Mesenchymal stem cell (in vitro differentiated cells and primary cell): ENCODE measurements around the gene PITPNM3.

Source experiments
- DNase-seq: peaks from one replicate; pipeline ENCODE4 v3.0.0-alpha.2; 2013
- H2AFZ ChIP-seq: one replicate; pipeline ENCODE4 v1.6.1; 2013; ENCODE audit warnings: low read depth, mild to moderate bottlenecking, control low read depth, inconsistent platforms, low read length, moderate library complexity
- H2AK5ac ChIP-seq: 2 replicates; pipeline ENCODE4 v1.6.1; 2013; ENCODE audit warnings: low read length, moderate library complexity, mild to moderate bottlenecking, inconsistent platforms; ENCODE audit not compliant: severe bottlenecking
- H2BK120ac ChIP-seq: one replicate; pipeline ENCODE4 v1.6.1; 2013; ENCODE audit warnings: low read depth, mild to moderate bottlenecking, inconsistent platforms, low read length, moderate library complexity
- H2BK12ac ChIP-seq, 2 experiments: one replicate each; pipeline ENCODE4 v1.6.1; 2013; ENCODE audit warnings: inconsistent platforms in 2 of 2, low read length in 2 of 2, mild to moderate bottlenecking in 2 of 2, moderate library complexity in 2 of 2, control low read depth in 1 of 2
- H2BK15ac ChIP-seq: one replicate; pipeline ENCODE4 v1.6.1; 2013; ENCODE audit warnings: mild to moderate bottlenecking, low read depth, inconsistent platforms; ENCODE audit not compliant: poor library complexity, severe bottlenecking
- H2BK5ac ChIP-seq: 2 replicates; pipeline ENCODE4 v1.6.1; 2013; ENCODE audit warnings: low read depth, mild to moderate bottlenecking, low read length, control low read depth, inconsistent platforms; ENCODE audit not compliant: poor library complexity, severe bottlenecking
- H3K14ac ChIP-seq, 2 experiments: one replicate each; pipeline ENCODE4 v1.6.1; 2013; ENCODE audit warnings: inconsistent platforms in 2 of 2, low read length in 2 of 2, control low read depth in 1 of 2, mild to moderate bottlenecking in 1 of 2, moderate library complexity in 1 of 2
- H3K18ac ChIP-seq, 2 experiments: one replicate each; pipeline ENCODE4 v1.6.1; 2013; ENCODE audit warnings: inconsistent platforms in 2 of 2, low read length in 2 of 2, control low read depth in 1 of 2, low read depth in 1 of 2, mild to moderate bottlenecking in 1 of 2
- H3K23ac ChIP-seq, 2 experiments: one replicate each; pipeline ENCODE4 v1.6.1; 2013; ENCODE audit warnings: inconsistent platforms in 2 of 2, low read length in 2 of 2, mild to moderate bottlenecking in 2 of 2, moderate library complexity in 2 of 2, control low read depth in 1 of 2
- H3K27ac ChIP-seq: 2 replicates; pipeline ENCODE4 v1.5.1; 2013; ENCODE audit warnings: mild to moderate bottlenecking, moderate library complexity, low read length, control low read depth, inconsistent platforms; ENCODE audit not compliant: poor library complexity, severe bottlenecking
- H3K27me3 ChIP-seq, 2 experiments: 2 replicates each; pipeline versions ENCODE4 v1.6.1 to v1.7.0; 2013; ENCODE audit warnings: low read length in 2 of 2, mild to moderate bottlenecking in 2 of 2, moderate library complexity in 2 of 2, control low read depth in 1 of 2, inconsistent platforms in 1 of 2; ENCODE audit not compliant: control insufficient read depth in 1 of 2, insufficient read depth in 1 of 2
- H3K36me3 ChIP-seq, 2 experiments: 2 replicates each; pipeline versions ENCODE4 v1.6.1 to v1.7.0; 2013; ENCODE audit warnings: low read length in 2 of 2, control low read depth in 1 of 2, inconsistent platforms in 1 of 2, low read depth in 1 of 2, mild to moderate bottlenecking in 1 of 2; ENCODE audit not compliant: insufficient read depth in 2 of 2, control insufficient read depth in 1 of 2
- H3K4ac ChIP-seq, 2 experiments: one replicate each; pipeline ENCODE4 v1.6.1; 2013; ENCODE audit warnings: inconsistent platforms in 2 of 2, low read length in 2 of 2, mild to moderate bottlenecking in 2 of 2, moderate library complexity in 2 of 2, control low read depth in 1 of 2, low read depth in 1 of 2
- H3K4me1 ChIP-seq: 2 replicates; pipeline ENCODE4 v1.6.1; 2013; ENCODE audit warnings: low read depth, low read length, control low read depth; ENCODE audit not compliant: control insufficient read depth, insufficient read depth
- H3K4me2 ChIP-seq: 2 replicates; pipeline ENCODE4 v1.6.1; 2013; ENCODE audit warnings: low read length, mild to moderate bottlenecking, inconsistent platforms; ENCODE audit not compliant: poor library complexity, severe bottlenecking
- H3K4me3 ChIP-seq, 2 experiments: 2 replicates each; pipeline versions ENCODE4 v1.5.1 to v1.7.0; 2013; ENCODE audit warnings: low read length in 2 of 2, mild to moderate bottlenecking in 2 of 2, control low read depth in 1 of 2, low read depth in 1 of 2; ENCODE audit not compliant: insufficient read depth in 1 of 2
- H3K79me1 ChIP-seq: replicated peaks from 2 replicates; pipeline ENCODE4 v1.6.1; 2013; ENCODE audit warnings: mild to moderate bottlenecking, control low read depth, low read length, inconsistent platforms; ENCODE audit not compliant: poor library complexity, severe bottlenecking
- H3K9ac ChIP-seq: 2 replicates; pipeline ENCODE4 v1.7.0; 2013; ENCODE audit warnings: mild to moderate bottlenecking, low read length, moderate library complexity
- H3K9me3 ChIP-seq: 2 replicates; pipeline ENCODE4 v1.7.0; 2013; ENCODE audit warnings: mild to moderate bottlenecking, low read length; ENCODE audit not compliant: control insufficient read depth
- H4K8ac ChIP-seq: one replicate; pipeline ENCODE4 v1.6.1; 2013; ENCODE audit warnings: inconsistent platforms, mild to moderate bottlenecking, low read length, moderate library complexity
- H4K91ac ChIP-seq: one replicate; pipeline ENCODE4 v1.6.1; 2013; ENCODE audit warnings: mild to moderate bottlenecking, low read length, inconsistent platforms
- WGBS: methylation state at CpG from one replicate; pipeline ENCODE4 v1.1.7; 2013; ENCODE audit warnings: mixed read lengths; 5-methylcytosine and 5-hydroxymethylcytosine counted together

The PITPNM3 gene

DNA sequence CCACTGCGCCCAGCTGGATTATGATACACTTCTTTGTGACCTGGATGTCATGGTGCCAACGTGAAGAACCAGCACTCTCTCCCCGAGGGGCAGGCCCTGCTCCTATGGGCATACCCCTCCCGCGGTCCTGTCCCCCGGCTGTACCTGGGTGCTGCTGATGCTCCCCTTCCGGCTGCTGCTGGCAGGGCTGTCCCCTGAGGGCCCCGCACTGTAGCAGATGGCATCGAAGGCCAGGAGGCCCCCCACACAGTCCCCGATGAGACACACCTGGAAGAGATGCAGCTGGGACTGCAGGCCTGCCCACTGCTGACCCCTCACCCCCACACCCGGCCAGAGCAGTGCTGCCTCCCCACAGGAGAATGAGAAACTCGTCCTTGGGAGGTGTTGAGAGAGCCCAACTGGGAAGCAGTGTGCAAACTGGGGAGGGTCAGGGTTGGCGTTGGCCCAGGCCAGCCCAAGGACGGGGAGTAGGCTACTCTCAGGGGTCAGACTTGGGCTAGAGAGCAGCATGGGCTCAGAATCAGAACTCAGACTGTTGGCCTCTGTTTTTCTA is 78.4 kb downstream of the PITPNM3 start:
- H4K91ac ChIP-seq, result no peak overlapping the region
- no peak overlapping the region for H2AK5ac ChIP-seq
- H3K4me3 ChIP-seq, result no peak overlapping the region
- H3K9me3 ChIP-seq, result no peaks in the 10 kb centered on the region
- no peak overlapping the region for H2AFZ ChIP-seq
- no peak overlapping the region for H3K23ac ChIP-seq
- no peaks in the 10 kb centered on the region for H3K79me1 ChIP-seq
- H2BK12ac ChIP-seq, result no peak overlapping the region
- peaks cover 2% of the 10 kb centered on the region for H3K4me1 ChIP-seq
- no peak overlapping the region for H3K4me2 ChIP-seq
- no peak for DNase-seq
- H3K14ac ChIP-seq, result no peak overlapping the region
- H3K4ac ChIP-seq, result no peak overlapping the region
- H4K8ac ChIP-seq, result no peak overlapping the region
- H3K36me3 ChIP-seq, result peaks cover 0 to 4% of the 10 kb centered on the region in 2 experiments
- no peak overlapping the region for H3K18ac ChIP-seq
- H2BK15ac ChIP-seq, result no peak overlapping the region
- peaks cover 40 to 41% of the 10 kb centered on the region in 2 experiments for H3K27me3 ChIP-seq
- no peak overlapping the region for H2BK5ac ChIP-seq
- H3K9ac ChIP-seq, result no peak overlapping the region
- H2BK120ac ChIP-seq, result no peak overlapping the region
- 80% methylated on average over 13 of the region's 14 CpGs for WGBS
- H3K27ac ChIP-seq, result no peak overlapping the region

DNA sequence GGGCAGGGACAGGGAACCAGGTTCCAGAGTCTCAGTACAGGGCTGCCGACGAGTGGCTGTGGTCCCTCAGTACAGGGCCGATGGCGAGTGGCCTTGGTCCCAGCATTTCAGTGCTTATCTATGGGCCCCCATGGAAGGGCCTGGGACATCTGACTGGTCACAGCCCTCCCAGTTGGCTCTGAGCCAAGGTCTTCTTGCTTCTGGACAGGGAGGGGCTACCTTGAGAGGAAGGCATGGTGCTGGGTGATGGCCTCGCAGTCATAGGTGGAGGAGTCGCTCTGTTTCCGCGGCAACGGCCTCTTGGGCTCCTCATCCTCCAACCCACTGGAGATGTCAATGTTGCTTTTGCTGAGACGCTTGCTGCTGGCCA is 79.6 kb downstream of the PITPNM3 start:
- no peak for DNase-seq
- peaks cover 13% of the 10 kb centered on the region for H3K4me1 ChIP-seq

GRCh38 chr17:6476076-6476809 is 80.1 kb downstream of the PITPNM3 start:
- Histone ChIP-seq H3K4ac (no peak overlapping the region), H3K27ac (no peak overlapping the region), H2AK5ac (no peak overlapping the region), H3K9me3 (no peaks in the 10 kb centered on the region), H3K4me1 (peaks cover 18% of the 10 kb centered on the region), H3K23ac (no peak overlapping the region), H3K14ac (no peak overlapping the region), H3K27me3 (peaks cover 27 to 29% of the 10 kb centered on the region in 2 experiments), H2BK15ac (no peak overlapping the region), H3K18ac (no peak overlapping the region), H3K4me3 (no peak overlapping the region), H4K91ac (no peak overlapping the region), H3K9ac (no peak overlapping the region), H3K36me3 (peaks cover 0 to 4% of the 10 kb centered on the region in 2 experiments), H2AFZ (no peak overlapping the region), H2BK120ac (no peak overlapping the region), H3K4me2 (no peak overlapping the region), H4K8ac (no peak overlapping the region), H3K79me1 (no peaks in the 10 kb centered on the region), H2BK12ac (no peak overlapping the region), H2BK5ac (no peak overlapping the region)
- 77% methylated on average over 7 of the region's 8 CpGs for WGBS
- no peak for DNase-seq

More for the DNA sequence above, 79.6 kb downstream of the PITPNM3 start:
- Histone ChIP-seq H2AK5ac (no peak overlapping the region), H3K9me3 (no peaks in the 10 kb centered on the region), H3K79me1 (no peaks in the 10 kb centered on the region), H3K36me3 (peaks cover 0 to 4% of the 10 kb centered on the region in 2 experiments), H2BK15ac (no peak overlapping the region), H3K27me3 (peaks cover 31 to 33% of the 10 kb centered on the region in 2 experiments), H3K23ac (no peak overlapping the region), H3K4me2 (no peak overlapping the region), H4K8ac (no peak overlapping the region), H3K27ac (no peak overlapping the region), H3K18ac (no peak overlapping the region), H2AFZ (no peak overlapping the region), H3K14ac (no peak overlapping the region), H2BK5ac (no peak overlapping the region), H2BK120ac (no peak overlapping the region), H3K4me3 (no peak overlapping the region), H2BK12ac (no peak overlapping the region), H4K91ac (no peak overlapping the region), H3K9ac (no peak overlapping the region), H3K4ac (no peak overlapping the region)
- 88% methylated on average over 10 of the region's 10 CpGs for WGBS

- Histone ChIP-seq H3K79me1 (no peaks in the 10 kb centered on the region), H3K36me3 (peaks cover 0 to 4% of the 10 kb centered on the region in 2 experiments), H3K23ac (no peak overlapping the region), H2AFZ (no peak overlapping the region), H3K27me3 (peaks cover 19 to 20% of the 10 kb centered on the region in 2 experiments), H3K4me2 (no peak overlapping the region), H2AK5ac (no peak overlapping the region), H3K4ac (no peak overlapping the region), H3K18ac (no peak overlapping the region), H3K9ac (no peak overlapping the region), H4K91ac (no peak overlapping the region), H4K8ac (no peak overlapping the region), H2BK120ac (no peak overlapping the region), H3K9me3 (no peaks in the 10 kb centered on the region), H2BK15ac (no peak overlapping the region), H3K27ac (no peak overlapping the region), H3K14ac (no peak overlapping the region), H3K4me1 (peaks cover 24% of the 10 kb centered on the region), H2BK12ac (no peak overlapping the region), H2BK5ac (no peak overlapping the region), H3K4me3 (no peak overlapping the region)
- no peak for DNase-seq
- WGBS, result 87% methylated on average over 4 of the region's 4 CpGs
Measured at GRCh38 chr17:6475411-6475810, 80.9 kb downstream of the PITPNM3 start.
